Kidney tubule cell (primary cell): Measurements from ENCODE around the gene QTRT2.

ENCODE experiments used
- DNase-seq: peaks from one replicate; pipeline ENCODE4 v3.0.0-alpha.2; 2018; ENCODE audit warnings: low spot score

The QTRT2 gene

GRCh38 chr3:114056130-114057010 is at the start of gene QTRT2, which contains the start of gene CCDC191:
QTRT2 (plus strand) TSS chr3:114056737; CDS start chr3:114065258, 8,521 bp downstream.
CCDC191 (minus strand) TSS chr3:114056526; CDS start chr3:114056466, 60 bp downstream.
- DNase-seq = peak; percentile 100

- no peak for DNase-seq
Measured at GRCh38 chr3:114011059-114011797, 45.3 kb upstream of the QTRT2 start.

- peak; percentile 12 for DNase-seq
Measured at GRCh38 chr3:114014211-114014610, 42.3 kb upstream of the QTRT2 start.

- DNase-seq = no peak
Measured at GRCh38 chr3:114019486-114019885, 37.1 kb upstream of the QTRT2 start.

DNA sequence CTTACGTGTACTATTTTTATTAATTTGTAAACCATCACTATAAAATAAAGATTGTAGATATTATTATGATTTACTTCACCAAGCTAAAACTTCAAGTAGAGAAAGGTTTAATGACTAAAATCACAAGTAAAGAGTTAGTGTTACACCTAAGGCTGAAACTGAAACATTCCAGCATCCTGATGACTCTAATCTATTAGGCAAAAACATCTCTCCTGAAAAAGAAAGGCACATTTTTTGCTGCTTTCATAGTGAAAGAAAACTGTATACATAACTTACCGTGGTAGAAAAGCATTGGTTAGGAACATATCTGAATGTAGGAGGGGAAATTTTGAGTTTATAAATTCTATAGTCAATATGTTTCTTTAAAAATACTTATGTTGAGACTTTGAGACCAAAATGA is 35.6 kb upstream of the QTRT2 start:
- no peak for DNase-seq

DNA sequence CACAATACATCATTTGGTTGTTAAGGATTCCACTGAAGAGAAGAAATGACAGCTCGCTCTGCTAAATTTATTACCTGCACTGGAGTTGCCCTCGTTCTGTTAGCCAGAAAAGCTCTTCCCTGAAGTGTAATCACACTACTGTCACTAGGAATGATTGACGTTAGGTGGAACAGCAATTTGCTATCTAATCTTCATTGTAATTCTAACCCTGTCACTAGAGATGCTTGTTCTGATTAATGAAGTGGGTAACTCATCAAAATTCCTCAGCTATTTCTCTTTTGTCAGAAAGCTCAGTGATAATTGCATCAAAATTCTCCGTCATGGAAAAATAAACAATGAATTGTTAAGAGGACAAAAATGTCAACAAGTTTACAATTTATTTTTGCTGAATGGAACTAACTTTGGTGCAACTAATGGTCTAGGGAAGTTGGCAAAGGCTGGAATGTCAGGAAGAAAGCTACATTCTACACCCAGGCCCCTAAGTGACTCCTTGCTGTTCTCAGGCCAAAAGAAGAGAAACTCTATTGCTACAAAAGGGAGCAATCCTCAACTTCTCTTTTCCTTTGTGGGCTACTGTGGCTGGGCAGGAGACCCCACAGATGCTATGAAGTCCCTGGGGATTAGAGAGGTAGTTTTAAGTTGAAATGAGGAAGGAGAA is 34.3 kb upstream of the QTRT2 start:
- no peak for DNase-seq

GRCh38 chr3:114025451-114025850 is 31.1 kb upstream of the QTRT2 start:
- peak; percentile 72 for DNase-seq

DNA sequence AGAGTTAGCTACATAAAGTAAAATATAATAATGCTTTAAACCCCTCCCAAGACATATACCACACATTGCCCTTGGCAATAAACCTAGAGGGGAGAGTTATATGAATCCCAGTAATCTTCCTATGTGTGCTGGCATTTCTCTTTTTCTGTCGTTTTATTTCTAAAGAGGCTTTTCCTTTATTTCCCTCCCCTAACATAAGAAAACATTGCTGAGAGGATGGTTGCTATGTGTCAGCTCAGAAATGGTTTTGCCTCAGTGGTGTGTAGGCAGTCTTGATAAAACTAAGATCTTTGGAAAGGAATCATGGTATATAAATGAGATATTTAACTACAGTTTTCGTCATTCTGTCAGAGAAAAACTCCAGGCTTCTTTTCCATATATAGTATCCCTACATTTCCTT is 30.2 kb upstream of the QTRT2 start:
- no peak for DNase-seq

DNA sequence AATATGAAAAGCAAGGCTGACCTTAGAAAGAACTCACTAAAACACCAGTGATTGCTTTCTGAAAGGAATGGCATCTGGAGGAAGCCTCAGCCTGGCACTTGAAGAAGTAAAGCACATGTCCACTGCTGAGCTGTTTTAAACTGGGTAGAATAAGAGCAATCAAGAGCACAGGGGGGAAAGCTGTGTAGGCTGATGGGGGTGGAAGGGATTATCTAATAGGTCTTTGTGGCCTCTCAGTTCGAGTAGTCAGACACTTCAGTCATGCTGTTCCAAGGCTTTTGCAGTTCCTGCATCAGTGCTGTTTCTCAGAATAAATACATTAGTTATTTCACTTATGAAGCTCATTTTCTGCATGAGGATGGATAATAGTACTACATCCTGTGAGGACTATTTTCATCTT is 22.8 kb upstream of the QTRT2 start:
- no peak for DNase-seq

GRCh38 chr3:114034211-114034610 is 22.3 kb upstream of the QTRT2 start:
- no peak for DNase-seq

- DNase-seq = no peak
Measured at GRCh38 chr3:114034787-114035545, 21.6 kb upstream of the QTRT2 start.

DNA sequence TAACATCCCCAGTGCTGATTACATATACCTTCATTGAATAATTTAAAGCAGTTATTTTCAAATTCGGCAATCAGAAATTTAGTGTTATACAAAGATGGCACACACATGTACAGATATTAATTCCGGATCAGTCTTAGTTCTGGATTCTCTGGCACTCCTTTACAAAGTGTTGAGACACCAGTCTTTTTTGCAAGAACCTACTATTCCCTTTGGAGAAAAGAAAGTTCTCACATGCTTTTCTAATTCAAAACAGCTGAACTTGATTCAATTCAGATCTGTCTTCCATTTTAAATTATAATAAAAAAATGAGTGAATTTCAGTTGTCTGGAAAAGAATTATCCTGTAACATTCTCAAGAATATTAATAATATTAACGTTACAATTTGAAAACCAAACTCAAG is 20.6 kb upstream of the QTRT2 start:
- no peak for DNase-seq

- no peak for DNase-seq
Measured at GRCh38 chr3:114043205-114043604, 13.3 kb upstream of the QTRT2 start.

DNA sequence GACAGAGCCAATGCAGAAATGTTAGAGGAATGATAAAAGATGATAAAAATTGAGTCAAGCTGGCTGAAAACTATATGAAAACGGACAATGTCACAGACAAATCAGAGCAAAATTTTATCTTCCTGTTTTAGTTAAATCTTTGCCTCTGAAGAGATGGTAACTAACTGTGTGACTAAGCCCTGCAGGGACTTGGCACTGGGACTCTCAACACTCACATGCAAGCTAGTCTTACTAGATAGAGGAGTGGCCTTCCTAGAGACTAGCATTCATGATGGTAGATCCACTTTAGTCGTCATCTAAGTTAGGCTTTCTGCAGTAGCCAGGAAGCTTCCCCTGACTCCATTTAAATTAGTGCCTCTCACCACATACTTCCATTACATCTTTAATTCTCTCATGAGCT is 4.3 kb upstream of the QTRT2 start:
- DNase-seq = no peak

- DNase-seq = no peak
Measured at GRCh38 chr3:114057011-114057347, 442 bp downstream of the QTRT2 start.

DNA sequence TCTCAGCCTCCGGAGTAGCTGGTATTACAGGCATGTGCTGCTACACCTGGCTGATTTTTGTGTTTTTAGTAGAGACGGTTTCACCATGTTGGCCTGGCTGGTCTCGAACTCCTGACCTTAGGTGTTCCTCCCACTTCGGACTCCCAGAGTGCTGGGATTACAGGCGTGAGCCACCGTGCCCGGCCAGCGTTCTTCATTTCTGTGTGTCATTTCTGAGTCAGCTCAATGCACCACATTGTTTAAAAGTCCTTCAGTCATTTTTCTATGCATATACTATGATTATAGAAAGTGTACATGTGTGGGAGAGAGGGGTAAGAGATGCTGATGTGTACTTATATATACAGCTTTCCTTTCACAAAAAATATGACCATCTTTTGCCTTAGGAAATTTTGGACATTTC is 2.1 kb downstream of the QTRT2 start:
- no peak for DNase-seq

DNA sequence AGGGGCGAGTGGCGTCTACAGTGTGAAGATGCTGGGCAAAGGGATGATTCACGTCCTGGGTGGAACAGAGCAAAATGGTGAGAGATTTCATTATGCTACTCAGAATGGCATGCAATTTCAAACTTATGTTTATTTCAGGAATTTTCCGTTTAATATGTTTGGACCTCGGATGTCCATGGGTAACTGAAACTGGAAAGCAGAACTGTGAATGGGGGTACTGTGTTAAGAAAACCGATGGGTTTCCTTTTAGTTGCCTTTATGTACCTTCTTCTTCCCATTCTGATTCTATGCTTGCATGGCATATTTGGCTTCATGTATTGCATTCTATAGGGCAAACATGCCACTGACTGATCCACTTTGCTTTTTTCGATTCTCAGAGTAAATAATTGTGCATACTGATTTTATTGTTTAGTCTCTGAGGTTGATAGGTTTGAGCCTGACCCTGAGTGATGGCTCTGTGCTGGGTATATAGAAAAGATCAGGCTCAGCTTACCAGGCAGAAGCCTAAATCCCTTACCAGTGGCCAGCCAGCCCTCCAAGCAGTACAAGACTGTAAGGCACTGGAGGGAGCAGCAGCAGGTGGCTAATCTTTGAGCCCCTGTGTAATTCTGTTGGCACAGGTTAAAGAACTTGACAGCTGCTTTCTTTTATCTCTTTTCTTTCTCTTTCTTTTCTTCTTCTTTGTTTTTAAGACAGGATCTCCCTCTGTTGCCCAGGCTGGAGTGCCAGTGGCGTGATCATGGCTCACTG is 4.5 kb downstream of the QTRT2 start:
- DNase-seq = no peak

GRCh38 chr3:114067804-114068203 is 11.3 kb downstream of the QTRT2 start:
- no peak for DNase-seq

DNA sequence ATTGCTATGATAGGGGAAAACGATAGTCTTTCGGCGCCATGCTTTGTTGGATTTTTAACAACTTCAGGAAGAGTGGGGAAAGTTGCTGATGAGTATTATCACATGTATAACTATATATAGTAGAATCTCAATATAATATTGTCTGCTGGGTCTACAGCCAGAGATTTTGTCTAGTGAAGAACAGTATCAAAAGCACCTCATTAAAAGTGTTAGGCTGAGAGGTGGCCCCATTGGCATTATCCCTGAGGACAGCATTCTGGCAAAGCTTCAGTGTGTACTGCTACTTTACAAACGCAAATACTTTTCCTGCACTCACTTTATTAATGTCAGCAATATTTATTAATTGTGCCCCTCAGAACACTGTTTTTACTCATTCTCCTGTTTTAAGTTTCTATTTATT is 11.8 kb downstream of the QTRT2 start:
- DNase-seq = no peak

- DNase-seq = no peak
Measured at GRCh38 chr3:114071786-114072185, 15.2 kb downstream of the QTRT2 start.

GRCh38 chr3:114076711-114077110 is 20.2 kb downstream of the QTRT2 start:
- DNase-seq = no peak
